ENCODE data around the gene OR52N2. TPM values are rescaled to one million over a fixed set of nuclear protein-coding genes. Genes with fewer than 3 reads are reported as not detected.

The OR52N2 gene
- polyA plus RNA-seq, 1 donor (not counting 4 experiments of a cell fraction or from before 2014, with no cell fraction given): not detected

- Histone ChIP-seq H3K9ac (ENCODE audit: control insufficient read depth, extremely low read depth, insufficient read depth, low read length) (no peak overlapping the region), H3K79me2 (ENCODE audit: control insufficient read depth, insufficient read depth, low read length) (no peaks in the 10 kb centered on the region), H3K27ac (ENCODE audit: control insufficient read depth, insufficient read depth, low read length) (no peak overlapping the region), H3K4me2 (ENCODE audit: control insufficient read depth, extremely low read depth, insufficient read depth, low read depth, low read length) (no peak overlapping the region), H4K20me1 (ENCODE audit: control insufficient read depth, extremely low read depth, insufficient read depth, low read length) (no peaks in the 10 kb centered on the region), H3K4me3 (ENCODE audit: control insufficient read depth in 2 of 3, extremely low read depth in 1 of 3, insufficient read depth in 2 of 3, low read depth in 1 of 3, low read length in 3 of 3) (no peak overlapping the region), H3K36me3 (ENCODE audit: control insufficient read depth in 2 of 2, extremely low read depth in 1 of 2, insufficient read depth in 2 of 2, low read length in 2 of 2) (no peaks in the 10 kb centered on the region), H3K27me3 (ENCODE audit: control insufficient read depth, extremely low read depth, insufficient read depth, low read length) (no peaks in the 10 kb centered on the region), H3K9me1 (ENCODE audit: control insufficient read depth, extremely low read depth, insufficient read depth, low read length) (no peaks in the 10 kb centered on the region), H3K4me1 (ENCODE audit: control insufficient read depth, extremely low read depth, insufficient read depth, low read length) (no peaks in the 10 kb centered on the region), H2AFZ (ENCODE audit: control insufficient read depth, low read length) (no peak overlapping the region), H3K9me3 (ENCODE audit: control insufficient read depth, low read depth, low read length) (no peaks in the 10 kb centered on the region)
- DNase-seq (ENCODE audit: low read depth, low spot score) (no peak), FAIRE-seq (no peak)
- dilution Hi-C loops (cut with MboI; ENCODE audit: extremely low pct_ligation_motif_present, low sequenced_read_pairs): no loop called here
- no peak for TF ChIP-seq EZH2 (IDR thresholded peaks at IDR 0.05; ENCODE audit: low read length)
- TF ChIP-seq, protein P1, sequence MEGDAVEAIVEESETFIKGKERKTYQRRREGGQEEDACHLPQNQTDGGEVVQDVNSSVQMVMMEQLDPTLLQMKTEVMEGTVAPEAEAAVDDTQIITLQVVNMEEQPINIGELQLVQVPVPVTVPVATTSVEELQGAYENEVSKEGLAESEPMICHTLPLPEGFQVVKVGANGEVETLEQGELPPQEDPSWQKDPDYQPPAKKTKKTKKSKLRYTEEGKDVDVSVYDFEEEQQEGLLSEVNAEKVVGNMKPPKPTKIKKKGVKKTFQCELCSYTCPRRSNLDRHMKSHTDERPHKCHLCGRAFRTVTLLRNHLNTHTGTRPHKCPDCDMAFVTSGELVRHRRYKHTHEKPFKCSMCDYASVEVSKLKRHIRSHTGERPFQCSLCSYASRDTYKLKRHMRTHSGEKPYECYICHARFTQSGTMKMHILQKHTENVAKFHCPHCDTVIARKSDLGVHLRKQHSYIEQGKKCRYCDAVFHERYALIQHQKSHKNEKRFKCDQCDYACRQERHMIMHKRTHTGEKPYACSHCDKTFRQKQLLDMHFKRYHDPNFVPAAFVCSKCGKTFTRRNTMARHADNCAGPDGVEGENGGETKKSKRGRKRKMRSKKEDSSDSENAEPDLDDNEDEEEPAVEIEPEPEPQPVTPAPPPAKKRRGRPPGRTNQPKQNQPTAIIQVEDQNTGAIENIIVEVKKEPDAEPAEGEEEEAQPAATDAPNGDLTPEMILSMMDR (optimal IDR thresholded peaks at IDR 0.05 in 1 of 3, IDR thresholded peaks at IDR 0.05 in 1 of 3, conservative IDR thresholded peaks at IDR 0.05 in 1 of 3; ENCODE audit: extremely low read depth in 1 of 3, insufficient read depth in 2 of 3, low read length in 3 of 3): no peak
These were observed 29.0 kb downstream of the OR52N2 start for GRCh38 chr11:5837695-5838094.

GRCh38 chr11:5841797-5842196, 33.1 kb downstream of the OR52N2 start, which contains the start of gene OR52E6:
Gene OR52E6 (minus strand): TSS chr11:5841897. CDS start chr11:5841897, 0 bp downstream.
- no peak within 1 kb of the TSS for H3K4me2 ChIP-seq (ENCODE audit: control insufficient read depth, extremely low read depth, insufficient read depth, low read depth, low read length)
- no peak for DNase-seq (ENCODE audit: low read depth, low spot score)
- H3K27me3 ChIP-seq (ENCODE audit: control insufficient read depth, extremely low read depth, insufficient read depth, low read length): no peaks in the 10 kb centered on the region
- no peaks in the 10 kb centered on the region for H3K4me1 ChIP-seq (ENCODE audit: control insufficient read depth, extremely low read depth, insufficient read depth, low read length)
- H3K9me3 ChIP-seq (ENCODE audit: control insufficient read depth, low read depth, low read length): no peaks in the 10 kb centered on the region
- no peaks in the 10 kb centered on the region for H3K9me1 ChIP-seq (ENCODE audit: control insufficient read depth, extremely low read depth, insufficient read depth, low read length)
- H4K20me1 ChIP-seq (ENCODE audit: control insufficient read depth, extremely low read depth, insufficient read depth, low read length): no peaks in the 10 kb centered on the region
- dilution Hi-C loops (cut with MboI; ENCODE audit: extremely low pct_ligation_motif_present, low sequenced_read_pairs): no loop called here
- TF ChIP-seq EZH2 (IDR thresholded peaks at IDR 0.05; ENCODE audit: low read length): no peak
- TF ChIP-seq, protein P1 (optimal IDR thresholded peaks at IDR 0.05 in 1 of 3, IDR thresholded peaks at IDR 0.05 in 1 of 3, conservative IDR thresholded peaks at IDR 0.05 in 1 of 3; ENCODE audit: extremely low read depth in 1 of 3, insufficient read depth in 2 of 3, low read length in 3 of 3): no peak
- H3K79me2 ChIP-seq (ENCODE audit: control insufficient read depth, insufficient read depth, low read length): no peaks in the 10 kb centered on the region
- no peak for FAIRE-seq
- no peaks in the 10 kb centered on the region for H3K36me3 ChIP-seq (ENCODE audit: control insufficient read depth in 2 of 2, extremely low read depth in 1 of 2, insufficient read depth in 2 of 2, low read length in 2 of 2)
- H3K4me3 ChIP-seq (ENCODE audit: control insufficient read depth in 2 of 3, extremely low read depth in 1 of 3, insufficient read depth in 2 of 3, low read depth in 1 of 3, low read length in 3 of 3): no peak within 1 kb of the TSS
- H3K27ac ChIP-seq (ENCODE audit: control insufficient read depth, insufficient read depth, low read length): no peak within 1 kb of the TSS
- no peak within 1 kb of the TSS for H2AFZ ChIP-seq (ENCODE audit: control insufficient read depth, low read length)
- H3K9ac ChIP-seq (ENCODE audit: control insufficient read depth, extremely low read depth, insufficient read depth, low read length): no peak within 1 kb of the TSS
